Stimulated activated CD8-positive, alpha-beta memory T cell treated with anti-CD3 and anti-CD28 coated beads, Interleukin-7, amount 100 ng/mL, for 48 hours (primary cell): Measurements from ENCODE around the gene ARL6IP4.

Experiments used
- DNase-seq, 2 donors: peaks; one replicate each; pipeline ENCODE4 v3.0.0-alpha.2; 2020; ENCODE audit warnings: low read depth in 1 of 2; ENCODE audit errors: extremely low read depth in 1 of 2

Gene ARL6IP4

GRCh38 chr12:122989874-122990419, 9.5 kb downstream of the ARL6IP4 start:
- DNase-seq, result no peak

DNA sequence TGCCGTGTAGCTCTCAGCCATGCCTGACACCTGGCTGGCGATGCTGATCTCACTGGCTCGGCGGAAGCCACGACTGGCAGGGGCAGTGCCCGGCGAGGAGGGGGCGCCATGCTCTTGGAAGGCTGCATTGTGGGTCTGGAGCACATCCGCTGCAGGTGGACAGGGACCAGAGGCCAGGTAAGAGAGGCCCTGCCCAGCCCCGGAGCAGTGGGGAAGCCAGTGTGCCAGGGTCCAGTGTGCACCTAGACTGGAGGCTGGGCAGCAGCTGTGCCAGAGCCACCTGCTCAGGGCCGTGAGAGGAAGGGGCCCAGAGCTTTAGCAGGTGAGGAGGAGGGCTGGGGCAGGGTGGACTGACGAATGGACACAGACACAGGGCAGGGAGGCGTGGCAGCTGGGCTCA, 10.1 kb downstream of the ARL6IP4 start:
- no peak for DNase-seq

GRCh38 chr12:122990961-122991622, 10.6 kb downstream of the ARL6IP4 start:
- DNase-seq, result no peak

DNA sequence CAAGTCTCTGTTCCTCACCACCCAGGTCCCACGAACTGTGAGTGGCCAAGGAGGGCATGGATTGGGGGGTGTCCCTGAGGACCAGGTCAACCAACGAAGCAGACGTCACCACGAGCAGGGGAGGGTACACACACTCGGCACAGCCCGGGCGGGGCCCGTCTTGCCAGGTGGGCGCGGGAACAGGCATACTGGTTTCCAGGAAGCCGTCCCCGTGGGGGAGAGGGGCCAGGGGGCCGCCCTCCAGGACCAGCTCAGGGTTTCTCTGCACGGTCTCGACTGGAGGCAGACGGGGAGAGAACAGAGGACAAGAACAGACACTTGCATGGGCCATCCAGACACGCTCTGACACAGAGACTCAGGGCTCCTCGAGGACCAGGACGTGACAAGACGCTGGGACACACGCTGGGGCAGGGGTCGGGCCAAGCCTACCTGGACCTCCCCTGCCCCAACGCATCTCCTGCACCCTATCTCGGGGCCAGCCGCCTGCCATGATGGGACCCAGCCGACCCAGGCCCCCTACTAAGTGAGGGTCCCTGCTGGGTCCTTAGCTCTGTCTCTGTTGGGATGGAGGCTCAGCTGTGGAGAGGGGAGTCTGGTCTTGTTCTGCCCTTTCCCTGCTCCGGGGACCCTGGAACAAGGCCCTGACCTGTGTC, 11.3 kb downstream of the ARL6IP4 start:
- DNase-seq, result no peak

- DNase-seq, result no peak
These were observed 11.9 kb downstream of the ARL6IP4 start for GRCh38 chr12:122992386-122992785.

DNA sequence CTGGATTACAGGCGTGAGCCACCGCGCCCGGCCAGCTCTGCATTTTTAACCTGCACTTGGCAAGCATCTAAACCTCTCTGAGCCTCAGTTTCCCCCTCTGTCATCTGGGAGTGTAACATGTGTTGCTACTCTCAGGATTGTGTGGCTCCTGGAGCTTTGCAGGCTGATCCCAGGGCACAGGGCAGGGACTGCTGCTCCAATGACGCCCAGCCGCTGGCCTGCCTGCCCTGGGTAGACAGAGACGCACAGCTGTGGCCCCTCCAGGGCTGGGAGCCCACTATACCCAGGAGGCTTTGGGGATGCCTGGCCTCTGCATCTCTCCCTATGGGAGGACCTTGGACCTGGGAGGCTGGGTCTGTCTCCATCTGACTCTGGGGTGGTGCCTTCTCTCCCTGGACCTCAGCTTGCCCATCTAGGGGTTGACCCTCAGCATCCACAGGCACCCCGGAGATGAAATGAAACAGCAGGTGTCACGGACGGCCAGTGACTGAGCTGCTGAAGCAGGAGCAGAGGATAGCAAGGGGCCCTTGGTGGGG, 13.7 kb downstream of the ARL6IP4 start:
- DNase-seq, result no peak

- DNase-seq, result no peak
These were observed 14.5 kb downstream of the ARL6IP4 start for GRCh38 chr12:122994781-122995502.

GRCh38 chr12:122995503-122996187, 15.2 kb downstream of the ARL6IP4 start:
- DNase-seq, result no peak

- DNase-seq, result no peak
These were observed 15.7 kb downstream of the ARL6IP4 start for GRCh38 chr12:122996188-122996601.

- DNase-seq, result no peak
These were observed 16.3 kb downstream of the ARL6IP4 start for GRCh38 chr12:122996621-122997342.

GRCh38 chr12:122997343-122998250, 17.1 kb downstream of the ARL6IP4 start:
- DNase-seq, result no peak

DNA sequence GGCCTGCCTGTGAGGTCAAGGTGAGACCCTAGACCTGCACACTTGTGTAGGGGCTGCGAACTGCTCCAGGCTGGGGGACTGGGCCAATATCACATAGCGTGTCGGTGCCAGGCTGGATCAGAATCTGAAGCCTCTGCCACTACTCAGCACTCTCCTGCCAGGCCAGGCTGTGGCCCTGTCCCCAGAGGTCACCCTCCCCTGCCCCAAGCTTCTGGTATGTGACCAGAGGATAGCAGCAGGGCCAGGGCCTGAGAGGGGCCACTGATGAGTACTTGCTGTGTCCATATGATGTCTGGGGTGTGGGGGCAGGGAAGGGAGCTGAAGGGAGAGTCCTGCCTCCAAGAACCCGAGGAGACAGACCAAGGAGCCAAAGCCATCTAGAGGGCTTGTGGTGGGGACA, 17.8 kb downstream of the ARL6IP4 start:
- no peak for DNase-seq

- DNase-seq, result no peak
These were observed 18.9 kb downstream of the ARL6IP4 start for GRCh38 chr12:122999196-122999946.

DNA sequence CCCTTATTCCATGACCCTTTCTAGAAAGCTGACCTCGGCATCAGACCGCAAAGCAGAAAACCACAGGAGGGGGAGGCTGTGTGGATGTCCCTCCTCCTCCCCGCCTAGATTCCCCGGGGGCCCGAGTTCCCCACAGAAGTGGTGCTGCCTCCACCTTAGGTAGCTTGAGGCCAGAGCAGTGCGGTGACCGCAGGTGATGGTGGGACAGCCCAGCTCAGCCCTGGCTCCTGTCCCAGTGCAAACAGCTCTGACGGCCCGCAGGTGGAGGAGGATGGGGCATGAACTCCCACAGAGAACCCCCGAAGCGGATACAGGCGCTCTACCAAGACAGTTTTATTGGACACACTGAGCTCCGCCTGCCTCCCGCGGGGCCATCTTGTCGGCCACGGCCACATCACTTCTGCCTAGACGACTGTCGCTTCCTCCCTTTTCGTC, 19.5 kb downstream of the ARL6IP4 start:
- DNase-seq, result no peak

GRCh38 chr12:123000578-123000977, 20.1 kb downstream of the ARL6IP4 start:
- no peak for DNase-seq

DNA sequence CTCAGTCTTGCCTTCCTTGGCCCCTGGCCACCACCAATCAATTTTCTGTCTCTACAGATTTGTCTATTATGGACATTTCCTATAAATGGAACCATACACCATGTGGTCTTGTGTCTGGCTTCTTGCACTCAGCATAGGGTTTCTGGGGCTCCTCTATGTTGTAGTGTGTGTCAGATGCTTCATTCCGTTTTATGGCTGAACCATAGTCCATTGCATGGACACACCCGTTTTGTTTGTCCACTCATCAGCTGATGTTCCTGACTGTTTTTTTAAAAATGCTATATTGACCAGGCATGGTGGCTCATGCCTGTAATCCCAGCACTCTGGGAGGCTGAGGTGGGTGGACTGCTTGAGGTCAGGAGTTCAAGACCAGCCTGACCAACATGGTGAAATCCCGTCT, 21.0 kb downstream of the ARL6IP4 start:
- no peak for DNase-seq

GRCh38 chr12:123003257-123003656, 22.8 kb downstream of the ARL6IP4 start:
- DNase-seq, result no peak

DNA sequence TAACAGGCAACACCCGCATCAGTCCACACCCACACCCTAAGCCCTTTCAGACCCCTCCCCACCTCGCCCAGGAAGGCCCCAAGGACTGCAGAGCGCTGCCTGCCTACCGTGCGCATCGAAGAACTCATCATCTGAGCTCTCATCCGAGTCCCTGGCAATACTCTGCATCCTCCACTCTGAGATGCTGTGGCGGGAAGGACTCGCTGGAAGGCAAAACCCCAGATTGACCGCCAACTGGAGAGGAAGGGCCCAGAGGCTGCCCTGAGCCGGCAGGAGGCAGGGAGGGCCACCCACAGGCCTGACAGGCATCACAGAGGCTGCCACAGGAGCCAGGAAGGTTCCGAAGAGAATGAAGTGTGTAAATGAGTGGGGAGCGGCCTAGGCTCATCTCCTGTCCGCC, 23.8 kb downstream of the ARL6IP4 start:
- DNase-seq, result no peak
